Testis (tissue), 3 donors: ENCODE results near the gene CLCC1. TPM values are rescaled to one million over a fixed set of nuclear protein-coding genes. Genes with fewer than 3 reads are reported as not detected.

Experiments used
- DNase-seq: peaks from one replicate; pipeline ENCODE4 v3.0.0-alpha.2; 2019
- H3K27ac ChIP-seq, 2 donors: fragments of 200-600 bp; sonication (generic); one replicate each; pipeline ENCODE4 v1.5.1; 2019
- H3K27me3 ChIP-seq: fragments of 200-600 bp; sonication (generic); one replicate; pipeline ENCODE4 v1.5.1; 2019
- H3K36me3 ChIP-seq: fragments of 200-600 bp; sonication (generic); one replicate; pipeline ENCODE4 v1.5.1; 2017; ENCODE audit warnings: low read depth; ENCODE audit errors: missing control alignments
- H3K4me1 ChIP-seq: fragments of 200-600 bp; sonication (generic); one replicate; pipeline ENCODE4 v1.5.1; 2019
- H3K4me3 ChIP-seq, 2 donors: fragments of 200-600 bp; sonication (generic); one replicate each; pipeline ENCODE4 v1.5.1; 2017 to 2019
- H3K9me3 ChIP-seq: fragments of 200-600 bp; sonication (generic); one replicate; pipeline ENCODE4 v1.5.1; 2017
- POLR2A ChIP-seq: fragments of 450-650 bp; IDR thresholded peaks from one replicate; pipeline ENCODE4 v1.6.1; 2017; ENCODE audit warnings: antibody characterized with exemption, mild to moderate bottlenecking, moderate library complexity
- WGBS, 2 donors: methylation state at CpG; one replicate each; pipeline ENCODE4 v1.1.5; 2018; 5-methylcytosine and 5-hydroxymethylcytosine counted together
- intact Hi-C: fragments of 100-400 bp; cut with DNase I; formaldehyde crosslinking; loops from one replicate; pipeline ENCODE4 v1.15.1; 2023; ENCODE audit warnings: low total_unique reads
- polyA plus RNA-seq: library from polyadenylated mRNA; stranded (reverse); fragments of 350-450 nt; fragmentation: Illumina TruSeq; extraction: RNeasy Lipid Tissue Mini Kit (QIAGEN cat#74804); gene quantifications from one replicate; pipeline ENCODE4 v1.2.3, GENCODE V29; 2014; ENCODE audit warnings: low read depth, low replicate concordance; ENCODE audit not compliant: insufficient read depth
- small RNA-seq, 2 donors: library from RNA; depleted of rRNA; stranded (forward); fragments of <200 nt; gene quantifications; one replicate each; pipeline ENCODE3, GENCODE V24; 2016
- total RNA-seq, 2 donors: library from RNA; depleted of rRNA; stranded (reverse); fragments of >200 nt; gene quantifications; one replicate each; pipeline ENCODE4 v1.2.3, GENCODE V29; 2016
- TF ChIP-seq, protein P1 (sequence below), 3 experiments: fragments of 450-650 bp in 2 of 3; fragments of 200-600 bp in 1 of 3; sonication (generic) in 1 of 3; IDR thresholded peaks; one replicate each; pipeline ENCODE4 v1.5.1; 2016 to 2019; ENCODE audit warnings: antibody characterized with exemption in 3 of 3, mild to moderate bottlenecking in 2 of 3, moderate library complexity in 1 of 3

The CLCC1 gene
- total and polyA plus RNA-seq, 3 donors from 2014 or later: 16.4 to 34.6 (median 23.6) TPM

DNA sequence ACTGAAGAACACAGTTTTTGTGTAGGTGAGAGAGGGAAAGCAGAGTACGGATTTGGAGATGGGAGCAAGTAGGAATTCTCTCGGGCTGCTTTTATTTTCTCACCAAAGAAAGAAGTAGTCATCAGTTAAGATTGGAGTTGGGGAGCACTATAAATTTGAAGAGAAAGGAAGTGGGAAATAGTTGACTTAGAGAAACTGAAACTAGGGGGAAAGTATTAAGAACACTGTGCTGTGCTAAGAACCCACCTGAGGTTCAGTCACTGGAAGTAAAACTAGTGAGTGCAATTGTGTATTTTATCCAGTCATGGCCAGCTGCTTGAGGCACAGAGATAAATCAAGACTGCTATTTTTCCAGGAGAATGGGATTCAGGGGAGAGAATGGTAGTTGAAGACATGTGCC is 37.4 kb downstream of the CLCC1 start:
- no peaks in the 10 kb centered on the region for H3K36me3 ChIP-seq

DNA sequence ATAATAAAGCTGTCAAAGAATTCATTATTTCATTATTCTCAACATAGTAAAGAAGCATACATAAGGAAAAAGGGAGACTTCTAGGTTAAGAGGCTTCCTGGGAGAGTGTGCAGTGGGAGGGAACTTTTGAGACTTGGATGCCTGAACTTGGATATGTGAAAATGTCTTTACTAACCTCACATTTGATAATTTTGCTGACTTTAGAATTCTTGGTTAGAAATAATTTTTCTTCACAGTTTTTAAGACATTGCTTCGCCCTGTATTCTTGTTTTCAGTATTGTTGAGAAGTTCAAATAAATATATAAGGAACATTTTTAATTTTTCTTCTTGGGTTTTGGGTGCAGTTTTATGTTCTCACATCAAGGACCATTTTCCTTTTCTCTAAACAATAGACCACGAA is 46.5 kb downstream of the CLCC1 start:
- Histone ChIP-seq H3K4me3 (no peak overlapping the region), H3K9me3 (no peaks in the 10 kb centered on the region), H3K27me3 (no peaks in the 10 kb centered on the region), H3K27ac (no peak overlapping the region), H3K4me1 (no peaks in the 10 kb centered on the region), H3K36me3 (no peaks in the 10 kb centered on the region)
- intact Hi-C loops: no loop called here
- TF ChIP-seq POLR2A: no peak
- TF ChIP-seq, protein P1, sequence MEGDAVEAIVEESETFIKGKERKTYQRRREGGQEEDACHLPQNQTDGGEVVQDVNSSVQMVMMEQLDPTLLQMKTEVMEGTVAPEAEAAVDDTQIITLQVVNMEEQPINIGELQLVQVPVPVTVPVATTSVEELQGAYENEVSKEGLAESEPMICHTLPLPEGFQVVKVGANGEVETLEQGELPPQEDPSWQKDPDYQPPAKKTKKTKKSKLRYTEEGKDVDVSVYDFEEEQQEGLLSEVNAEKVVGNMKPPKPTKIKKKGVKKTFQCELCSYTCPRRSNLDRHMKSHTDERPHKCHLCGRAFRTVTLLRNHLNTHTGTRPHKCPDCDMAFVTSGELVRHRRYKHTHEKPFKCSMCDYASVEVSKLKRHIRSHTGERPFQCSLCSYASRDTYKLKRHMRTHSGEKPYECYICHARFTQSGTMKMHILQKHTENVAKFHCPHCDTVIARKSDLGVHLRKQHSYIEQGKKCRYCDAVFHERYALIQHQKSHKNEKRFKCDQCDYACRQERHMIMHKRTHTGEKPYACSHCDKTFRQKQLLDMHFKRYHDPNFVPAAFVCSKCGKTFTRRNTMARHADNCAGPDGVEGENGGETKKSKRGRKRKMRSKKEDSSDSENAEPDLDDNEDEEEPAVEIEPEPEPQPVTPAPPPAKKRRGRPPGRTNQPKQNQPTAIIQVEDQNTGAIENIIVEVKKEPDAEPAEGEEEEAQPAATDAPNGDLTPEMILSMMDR (IDR thresholded peaks at IDR 0.05): no peak
- DNase-seq: no peak
- WGBS, 2 donors: 87 to 96% methylated on average over 2 of the region's 2 CpGs

More for the DNA sequence above, 37.4 kb downstream of the CLCC1 start:
- 97 to 98% methylated on average over 2 of the region's 2 CpGs for WGBS, 2 donors
- DNase-seq: no peak
- Histone ChIP-seq H3K4me1 (no peaks in the 10 kb centered on the region), H3K4me3 (no peak overlapping the region), H3K9me3 (no peaks in the 10 kb centered on the region), H3K27me3 (no peaks in the 10 kb centered on the region), H3K27ac (no peak overlapping the region)
- TF ChIP-seq POLR2A: no peak
- TF ChIP-seq, protein P1 (IDR thresholded peaks at IDR 0.05): no peak
- intact Hi-C loops: no loop called here

Small RNAs within 50 kb of the gene (small RNA-seq; reads per million reads assigned to genes)
- 0 reads per million in 2 donors for gene BX679664.2

Other genes starting within 250 kb of the CLCC1 start
- 10 to 100 TPM; 59.6 to 71.8 TPM for gene STXBP3, start 216.8 kb downstream of the CLCC1 start, total RNA-seq
- 22.7 TPM for gene STXBP3, start 216.8 kb downstream of the CLCC1 start, polyA plus RNA-seq
- 1 to 10 TPM; 3.8 to 8.1 TPM for gene AKNAD1, start 106.4 kb downstream of the CLCC1 start, total RNA-seq
- 9.8 TPM for gene AKNAD1, start 106.4 kb downstream of the CLCC1 start, polyA plus RNA-seq
- 10 to 100 TPM; 18.1 to 19.4 TPM for gene GPSM2, start 86.5 kb downstream of the CLCC1 start, total RNA-seq
- gene GPSM2, start 86.5 kb downstream of the CLCC1 start, polyA plus RNA-seq: 20.8 TPM
- 10 to 100 TPM; 34.7 to 40.4 TPM for gene WDR47, start 78.6 kb upstream of the CLCC1 start, total RNA-seq
- gene WDR47, start 78.6 kb upstream of the CLCC1 start, polyA plus RNA-seq: 40.5 TPM
- 10 to 100 TPM; 27.9 to 42.0 TPM for gene TAF13, start 112.5 kb upstream of the CLCC1 start, total RNA-seq
- 38.5 TPM for gene TAF13, start 112.5 kb upstream of the CLCC1 start, polyA plus RNA-seq
- gene TMEM167B, start 127.3 kb upstream of the CLCC1 start, total RNA-seq: 10 to 100 TPM; 34.6 to 37.3 TPM
- gene TMEM167B, start 127.3 kb upstream of the CLCC1 start, polyA plus RNA-seq: 47.0 TPM
- 10 to 100 TPM; 31.2 to 47.8 TPM for gene ELAPOR1, start 150.6 kb upstream of the CLCC1 start, total RNA-seq
- 82.3 TPM for gene ELAPOR1, start 150.6 kb upstream of the CLCC1 start, polyA plus RNA-seq